ENCODE results near the gene NAPG. TPM values are rescaled to one million over a fixed set of nuclear protein-coding genes. Genes with fewer than 3 reads are reported as not detected.
"Not testable (repeated sequence)": the region's sequence is repeated elsewhere in the genome, so short reads cannot be mapped to it uniquely, and the experiment has no call there.

The NAPG gene
- total and polyA plus RNA-seq, 3 experiments from 2014 or later: 10.1 to 29.6 (median 27.5) TPM

GRCh38 chr18:10500038-10500437, 25.8 kb upstream of the NAPG start:
- Histone ChIP-seq H3K4me3 (ENCODE audit: low read length) (no peak overlapping the region), H3K36me3 (ENCODE audit: insufficient read depth, low read length) (no peaks in the 10 kb centered on the region), H3K9me3 (ENCODE audit: low read length) (no peaks in the 10 kb centered on the region), H3K27me3 (ENCODE audit: insufficient read depth, low read length, poor library complexity, severe bottlenecking) (no peaks in the 10 kb centered on the region), H3K27ac (ENCODE audit: low read depth, low read length) (no peak overlapping the region), H3K4me1 (ENCODE audit: insufficient read depth, low read length) (no peaks in the 10 kb centered on the region)
- CTCF ChIA-PET: no interaction called here
- peaks cover 2 to 7% (median 5%) of the 10 kb centered on the region in 5 donors for H3K9me3 Mint-ChIP-seq
- POLR2A ChIA-PET: no interaction called here
- DNase-seq: no peak
- H3K4me1 Mint-ChIP-seq: peaks cover 3 to 9% (median 7%) of the 10 kb centered on the region in 3 donors
- no peak overlapping the region for H3K4me3 Mint-ChIP-seq
- no peak overlapping the region for H3K27ac Mint-ChIP-seq
- H3K36me3 Mint-ChIP-seq: no peaks in the 10 kb centered on the region
- H3K27me3 Mint-ChIP-seq: peaks cover 4 to 41% of the 10 kb centered on the region in 2 donors

GRCh38 chr18:10504723-10505122, 21.1 kb upstream of the NAPG start:
- no peaks in the 10 kb centered on the region for H3K4me1 Mint-ChIP-seq
- peaks cover 11 to 23% (median 19%) of the 10 kb centered on the region in 5 donors for H3K9me3 Mint-ChIP-seq
- no peaks in the 10 kb centered on the region for H3K27me3 ChIP-seq (ENCODE audit: insufficient read depth, low read length, poor library complexity, severe bottlenecking)
- no peaks in the 10 kb centered on the region for H3K9me3 ChIP-seq (ENCODE audit: low read length)
- no peak overlapping the region for H3K4me3 Mint-ChIP-seq
- no peak overlapping the region for H3K27ac ChIP-seq (ENCODE audit: low read depth, low read length)
- H3K27ac Mint-ChIP-seq: no peak overlapping the region
- no peaks in the 10 kb centered on the region for H3K36me3 ChIP-seq (ENCODE audit: insufficient read depth, low read length)
- peaks cover 0 to 12% (median 0%) of the 10 kb centered on the region in 3 donors for H3K36me3 Mint-ChIP-seq
- POLR2A ChIA-PET: no interaction called here
- peaks cover 10 to 27% of the 10 kb centered on the region in 2 donors for H3K27me3 Mint-ChIP-seq
- no peak overlapping the region for H3K4me3 ChIP-seq (ENCODE audit: low read length)
- CTCF ChIA-PET: no interaction called here
- no peaks in the 10 kb centered on the region for H3K4me1 ChIP-seq (ENCODE audit: insufficient read depth, low read length)
- DNase-seq: no peak

- H3K4me1 ChIP-seq (ENCODE audit: insufficient read depth, low read length); H3K4me3 ChIP-seq (ENCODE audit: low read length); H3K4me3 Mint-ChIP-seq; POLR2A ChIA-PET; H3K4me1 Mint-ChIP-seq; CTCF ChIA-PET; DNase-seq; H3K27ac Mint-ChIP-seq; H3K9me3 ChIP-seq (ENCODE audit: low read length); H3K27ac ChIP-seq (ENCODE audit: low read depth, low read length); H3K27me3 ChIP-seq (ENCODE audit: insufficient read depth, low read length, poor library complexity, severe bottlenecking); H3K36me3 ChIP-seq (ENCODE audit: insufficient read depth, low read length): not testable (repeated sequence)
- peaks cover 15 to 32% of the 10 kb centered on the region in 2 donors for H3K27me3 Mint-ChIP-seq
- peaks cover 0 to 12% (median 0%) of the 10 kb centered on the region in 3 donors for H3K36me3 Mint-ChIP-seq
- H3K9me3 Mint-ChIP-seq: peaks cover 11 to 25% (median 19%) of the 10 kb centered on the region in 5 donors
Observed at GRCh38 chr18:10505892-10506291, 19.9 kb upstream of the NAPG start.

GRCh38 chr18:10508591-10508990, 17.2 kb upstream of the NAPG start:
- Histone ChIP-seq H3K36me3 (ENCODE audit: insufficient read depth, low read length) (no peaks in the 10 kb centered on the region), H3K27ac (ENCODE audit: low read depth, low read length) (no peak overlapping the region), H3K27me3 (ENCODE audit: insufficient read depth, low read length, poor library complexity, severe bottlenecking) (no peaks in the 10 kb centered on the region), H3K4me3 (ENCODE audit: low read length) (no peak overlapping the region), H3K4me1 (ENCODE audit: insufficient read depth, low read length) (no peaks in the 10 kb centered on the region), H3K9me3 (ENCODE audit: low read length) (no peaks in the 10 kb centered on the region)
- Mint-ChIP-seq H3K4me1 (no peaks in the 10 kb centered on the region), H3K4me3 (no peak overlapping the region), H3K27me3 (peaks cover 18 to 31% of the 10 kb centered on the region in 2 donors), H3K36me3 (peaks cover 0 to 12% (median 2%) of the 10 kb centered on the region in 3 donors), H3K27ac (no peak overlapping the region), H3K9me3 (peaks cover 11 to 25% (median 19%) of the 10 kb centered on the region in 5 donors)
- ChIA-PET POLR2A (no interaction called here), CTCF (no interaction called here)
- no peak for DNase-seq

- no peak overlapping the region for H3K4me3 Mint-ChIP-seq
- H3K27ac ChIP-seq (ENCODE audit: low read depth, low read length): no peak overlapping the region
- no peak overlapping the region for H3K4me3 ChIP-seq (ENCODE audit: low read length)
- no peaks in the 10 kb centered on the region for H3K4me1 Mint-ChIP-seq
- DNase-seq: no peak
- ChIA-PET CTCF (no interaction called here), POLR2A (no interaction called here)
- H3K36me3 Mint-ChIP-seq: peaks cover 0 to 12% (median 2%) of the 10 kb centered on the region in 3 donors
- no peaks in the 10 kb centered on the region for H3K36me3 ChIP-seq (ENCODE audit: insufficient read depth, low read length)
- H3K27ac Mint-ChIP-seq: no peak overlapping the region
- peaks cover 26 to 38% of the 10 kb centered on the region in 2 donors for H3K27me3 Mint-ChIP-seq
- peaks cover 6 to 19% (median 13%) of the 10 kb centered on the region in 5 donors for H3K9me3 Mint-ChIP-seq
- no peaks in the 10 kb centered on the region for H3K9me3 ChIP-seq (ENCODE audit: low read length)
- no peaks in the 10 kb centered on the region for H3K4me1 ChIP-seq (ENCODE audit: insufficient read depth, low read length)
- H3K27me3 ChIP-seq (ENCODE audit: insufficient read depth, low read length, poor library complexity, severe bottlenecking): peaks cover 4% of the 10 kb centered on the region
Observed at GRCh38 chr18:10511236-10511635, 14.6 kb upstream of the NAPG start.

GRCh38 chr18:10514082-10514481, 11.7 kb upstream of the NAPG start:
- H3K4me1 ChIP-seq (ENCODE audit: insufficient read depth, low read length): no peaks in the 10 kb centered on the region
- H3K9me3 Mint-ChIP-seq: peaks cover 1 to 6% (median 4%) of the 10 kb centered on the region in 5 donors
- no peak overlapping the region for H3K4me3 ChIP-seq (ENCODE audit: low read length)
- H3K9me3 ChIP-seq (ENCODE audit: low read length): no peaks in the 10 kb centered on the region
- peaks cover 0 to 2% (median 0%) of the 10 kb centered on the region in 3 donors for H3K36me3 Mint-ChIP-seq
- no peaks in the 10 kb centered on the region for H3K4me1 Mint-ChIP-seq
- H3K27ac Mint-ChIP-seq: no peak overlapping the region
- H3K27me3 ChIP-seq (ENCODE audit: insufficient read depth, low read length, poor library complexity, severe bottlenecking): peaks cover 4% of the 10 kb centered on the region
- H3K4me3 Mint-ChIP-seq: no peak overlapping the region
- POLR2A ChIA-PET: no interaction called here
- no peak overlapping the region for H3K27ac ChIP-seq (ENCODE audit: low read depth, low read length)
- no peak for DNase-seq
- no peaks in the 10 kb centered on the region for H3K36me3 ChIP-seq (ENCODE audit: insufficient read depth, low read length)
- H3K27me3 Mint-ChIP-seq: peaks cover 43 to 66% of the 10 kb centered on the region in 2 donors
- CTCF ChIA-PET: no interaction called here

- ChIA-PET POLR2A (no interaction called here), CTCF (no interaction called here)
- Histone ChIP-seq H3K36me3 (ENCODE audit: insufficient read depth, low read length) (no peaks in the 10 kb centered on the region), H3K27ac (ENCODE audit: low read depth, low read length) (no peak overlapping the region), H3K4me3 (ENCODE audit: low read length) (no peak overlapping the region), H3K4me1 (ENCODE audit: insufficient read depth, low read length) (no peaks in the 10 kb centered on the region), H3K9me3 (ENCODE audit: low read length) (no peaks in the 10 kb centered on the region), H3K27me3 (ENCODE audit: insufficient read depth, low read length, poor library complexity, severe bottlenecking) (peaks cover 4% of the 10 kb centered on the region)
- Mint-ChIP-seq H3K27ac (no peak overlapping the region), H3K4me3 (no peak overlapping the region), H3K9me3 (peaks cover 1 to 6% (median 3%) of the 10 kb centered on the region in 5 donors), H3K4me1 (no peaks in the 10 kb centered on the region), H3K27me3 (peaks cover 47 to 70% of the 10 kb centered on the region in 2 donors), H3K36me3 (peaks cover 0 to 2% (median 0%) of the 10 kb centered on the region in 3 donors)
- no peak for DNase-seq
Observed at GRCh38 chr18:10514601-10515000, 11.2 kb upstream of the NAPG start.

- Histone ChIP-seq H3K27ac (ENCODE audit: low read depth, low read length) (no peak overlapping the region), H3K4me1 (ENCODE audit: insufficient read depth, low read length) (no peaks in the 10 kb centered on the region), H3K4me3 (ENCODE audit: low read length) (no peak overlapping the region), H3K27me3 (ENCODE audit: insufficient read depth, low read length, poor library complexity, severe bottlenecking) (peaks cover 4% of the 10 kb centered on the region), H3K9me3 (ENCODE audit: low read length) (no peaks in the 10 kb centered on the region), H3K36me3 (ENCODE audit: insufficient read depth, low read length) (no peaks in the 10 kb centered on the region)
- CTCF ChIA-PET: no interaction called here
- H3K36me3 Mint-ChIP-seq: peaks cover 0 to 2% (median 0%) of the 10 kb centered on the region in 3 donors
- no peak overlapping the region for H3K4me3 Mint-ChIP-seq
- H3K9me3 Mint-ChIP-seq: peaks cover 1 to 4% (median 3%) of the 10 kb centered on the region in 5 donors
- peaks cover 42 to 68% of the 10 kb centered on the region in 2 donors for H3K27me3 Mint-ChIP-seq
- POLR2A ChIA-PET: no interaction called here
- no peak overlapping the region for H3K27ac Mint-ChIP-seq
- H3K4me1 Mint-ChIP-seq: peaks cover 0 to 6% (median 5%) of the 10 kb centered on the region in 3 donors
- DNase-seq: no peak
Observed at GRCh38 chr18:10515456-10515855, 10.4 kb upstream of the NAPG start.

Measured in CD8-positive, alpha-beta memory T cell (primary cell).